ENCODE data around the gene CC2D1A.
"Not testable (repeated sequence)": the region's sequence is repeated elsewhere in the genome, so short reads cannot be mapped to it uniquely, and the experiment has no call there.

Gene CC2D1A

GRCh38 chr19:13960863-13961784, 55.1 kb downstream of the CC2D1A start:
- no peak for DNase-seq (ENCODE audit: low spot score)
- FAIRE-seq, result no peak

GRCh38 chr19:13961826-13962698, 56.1 kb downstream of the CC2D1A start:
- DNase-seq (ENCODE audit: low spot score) (no peak), FAIRE-seq (no peak)

- FAIRE-seq, result no peak
- DNase-seq (ENCODE audit: low spot score), result no peak
Observed at GRCh38 chr19:13962699-13963602, 57.0 kb downstream of the CC2D1A start.

- FAIRE-seq (no peak), DNase-seq (ENCODE audit: low spot score) (no peak)
Observed at GRCh38 chr19:13963603-13964105, 57.7 kb downstream of the CC2D1A start.

- DNase-seq (ENCODE audit: low spot score), result no peak
- no peak for FAIRE-seq
Observed at GRCh38 chr19:13964776-13965175, 58.8 kb downstream of the CC2D1A start.

- DNase-seq (ENCODE audit: low spot score), result no peak
- FAIRE-seq, result no peak
Observed at GRCh38 chr19:13965377-13965896, 59.4 kb downstream of the CC2D1A start.

GRCh38 chr19:13965926-13966683, 60.1 kb downstream of the CC2D1A start:
- FAIRE-seq, result no peak
- no peak for DNase-seq (ENCODE audit: low spot score)

GRCh38 chr19:13966684-13967128, 60.7 kb downstream of the CC2D1A start:
- DNase-seq (ENCODE audit: low spot score) (no peak), FAIRE-seq (no peak)

GRCh38 chr19:13967206-13967605, 61.2 kb downstream of the CC2D1A start:
- FAIRE-seq; DNase-seq (ENCODE audit: low spot score): not testable (repeated sequence)

GRCh38 chr19:13968383-13968935, 62.5 kb downstream of the CC2D1A start:
- FAIRE-seq (no peak), DNase-seq (ENCODE audit: low spot score) (no peak)

- DNase-seq (ENCODE audit: low spot score), result no peak
- FAIRE-seq, result no peak
Observed at GRCh38 chr19:13968999-13969398, 63.0 kb downstream of the CC2D1A start.

GRCh38 chr19:13969897-13970296, 63.9 kb downstream of the CC2D1A start:
- no peak for FAIRE-seq
- DNase-seq (ENCODE audit: low spot score), result no peak

GRCh38 chr19:13971868-13972267, 65.9 kb downstream of the CC2D1A start:
- DNase-seq (ENCODE audit: low spot score); FAIRE-seq: not testable (repeated sequence)

- no peak for DNase-seq (ENCODE audit: low spot score)
- no peak for FAIRE-seq
Observed at GRCh38 chr19:13972368-13973155, 66.6 kb downstream of the CC2D1A start.

GRCh38 chr19:13973479-13973878, 67.5 kb downstream of the CC2D1A start:
- DNase-seq (ENCODE audit: low spot score); FAIRE-seq: not testable (repeated sequence)

GRCh38 chr19:13974073-13974472, 68.1 kb downstream of the CC2D1A start:
- DNase-seq (ENCODE audit: low spot score) (no peak), FAIRE-seq (no peak)

GRCh38 chr19:13975870-13976269, 69.9 kb downstream of the CC2D1A start:
- DNase-seq (ENCODE audit: low spot score) (no peak), FAIRE-seq (no peak)

GRCh38 chr19:13976446-13976845, 70.4 kb downstream of the CC2D1A start:
- FAIRE-seq, result no peak
- DNase-seq (ENCODE audit: low spot score), result no peak

GRCh38 chr19:13977803-13978202, 71.8 kb downstream of the CC2D1A start:
- DNase-seq (ENCODE audit: low spot score) (no peak), FAIRE-seq (no peak)
